Subcutaneous adipose tissue (tissue), 4 donors: Measurements from ENCODE around the gene SPATA16. TPM values are rescaled to one million over a fixed set of nuclear protein-coding genes. Genes with fewer than 3 reads are reported as not detected.

Source experiments
- CTCF ChIP-seq: fragments of 450-650 bp; IDR thresholded peaks from one replicate; pipeline ENCODE4 v1.5.1; 2016; ENCODE audit warnings: low read depth, mild to moderate bottlenecking, control low read depth, antibody characterized with exemption, moderate library complexity
- total RNA-seq, 4 donors: library from RNA; depleted of rRNA; stranded (reverse); fragments of >200 nt; gene quantifications; one replicate each; pipeline ENCODE4 v1.1.0, GENCODE V29; 2016

The SPATA16 gene
- total RNA-seq, 4 donors from 2014 or later, result not detected

- no peak for TF ChIP-seq CTCF
Observed at GRCh38 chr3:172946061-172946460, 195.0 kb downstream of the SPATA16 start.

GRCh38 chr3:172939651-172940293, 201.3 kb downstream of the SPATA16 start:
- TF ChIP-seq CTCF, result no peak

- no peak for TF ChIP-seq CTCF
Observed at GRCh38 chr3:172938788-172939187, 202.2 kb downstream of the SPATA16 start.

- TF ChIP-seq CTCF, result no peak
Observed at GRCh38 chr3:172931746-172932285, 209.2 kb downstream of the SPATA16 start.

GRCh38 chr3:172929451-172929850, 211.6 kb downstream of the SPATA16 start:
- TF ChIP-seq CTCF, result no peak

- no peak for TF ChIP-seq CTCF
Observed at GRCh38 chr3:172924546-172924945, 216.5 kb downstream of the SPATA16 start.

GRCh38 chr3:172919297-172919683, 221.7 kb downstream of the SPATA16 start:
- no peak for TF ChIP-seq CTCF
